ENCODE measurements around the gene BRD9.
"Not testable (repeated sequence)": the region's sequence is repeated elsewhere in the genome, so short reads cannot be mapped to it uniquely, and the experiment has no call there.

Gene BRD9

GRCh38 chr5:848671-849111, 43.9 kb downstream of the BRD9 start:
- TF ChIP-seq CTCF (IDR thresholded peaks at IDR 0.05; ENCODE audit: borderline replicate concordance, insufficient read depth, low read depth, low read length): no peak
- no peak overlapping the region for H3K4me3 ChIP-seq (ENCODE audit: low read depth, low read length)

GRCh38 chr5:847736-848135, 44.9 kb downstream of the BRD9 start:
- H3K4me3 ChIP-seq (ENCODE audit: low read depth, low read length): not testable (repeated sequence)

- not testable (repeated sequence) for H3K4me3 ChIP-seq (ENCODE audit: low read depth, low read length)
Measured at GRCh38 chr5:847212-847611, 45.4 kb downstream of the BRD9 start.

GRCh38 chr5:846602-847091, 46.0 kb downstream of the BRD9 start:
- H3K4me3 ChIP-seq (ENCODE audit: low read depth, low read length): not testable (repeated sequence)

- H3K4me3 ChIP-seq (ENCODE audit: low read depth, low read length): not testable (repeated sequence)
Measured at GRCh38 chr5:845676-846601, 46.7 kb downstream of the BRD9 start.

- H3K4me3 ChIP-seq (ENCODE audit: low read depth, low read length): not testable (repeated sequence)
Measured at GRCh38 chr5:845031-845675, 47.4 kb downstream of the BRD9 start.

GRCh38 chr5:844426-844825, 48.2 kb downstream of the BRD9 start:
- H3K4me3 ChIP-seq (ENCODE audit: low read depth, low read length): not testable (repeated sequence)

GRCh38 chr5:843926-844325, 48.7 kb downstream of the BRD9 start:
- not testable (repeated sequence) for H3K4me3 ChIP-seq (ENCODE audit: low read depth, low read length)

GRCh38 chr5:843371-843770, 49.2 kb downstream of the BRD9 start:
- not testable (repeated sequence) for H3K4me3 ChIP-seq (ENCODE audit: low read depth, low read length)

GRCh38 chr5:842402-843221, 50.0 kb downstream of the BRD9 start:
- not testable (repeated sequence) for H3K4me3 ChIP-seq (ENCODE audit: low read depth, low read length)

- not testable (repeated sequence) for H3K4me3 ChIP-seq (ENCODE audit: low read depth, low read length)
Measured at GRCh38 chr5:841531-842401, 50.8 kb downstream of the BRD9 start.

GRCh38 chr5:840974-841435, 51.6 kb downstream of the BRD9 start:
- not testable (repeated sequence) for H3K4me3 ChIP-seq (ENCODE audit: low read depth, low read length)

- not testable (repeated sequence) for H3K4me3 ChIP-seq (ENCODE audit: low read depth, low read length)
Measured at GRCh38 chr5:840118-840973, 52.3 kb downstream of the BRD9 start.

GRCh38 chr5:838431-838851, 54.2 kb downstream of the BRD9 start:
- not testable (repeated sequence) for H3K4me3 ChIP-seq (ENCODE audit: low read depth, low read length)

- not testable (repeated sequence) for H3K4me3 ChIP-seq (ENCODE audit: low read depth, low read length)
Measured at GRCh38 chr5:837621-838121, 54.9 kb downstream of the BRD9 start.

GRCh38 chr5:835933-836612, 56.5 kb downstream of the BRD9 start:
- H3K4me3 ChIP-seq (ENCODE audit: low read depth, low read length): not testable (repeated sequence)

Measured in GM12875 (cell line).